T-helper 1 cell treated with Interleukin-12 subunit alpha and Interleukin-12 subunit beta and Interleukin-4 antibody, amounts not matched to agents 30 ng/mL and 1 ng/mL, for 36 hours (primary cell): ENCODE measurements around the gene SNRNP35. TPM values are rescaled to one million over a fixed set of nuclear protein-coding genes. Genes with fewer than 3 reads are reported as not detected.
"Not testable (repeated sequence)": the region's sequence is repeated elsewhere in the genome, so short reads cannot be mapped to it uniquely, and the experiment has no call there.

Experiments
- intact Hi-C: fragments of 100-400 bp; cut with micrococcal nuclease; formaldehyde crosslinking; loops from one replicate; pipeline ENCODE4 v1.15.1; 2024
- total RNA-seq: library from RNA; stranded (reverse); gene quantifications from 2 replicates; pipeline ENCODE4 v1.2.3, GENCODE V29; 2022

SNRNP35 gene
- total RNA-seq, 1 donor from 2014 or later: 31.8 TPM

GRCh38 chr12:123446333-123446713 is 11.6 kb upstream of the SNRNP35 start:
- intact Hi-C loops: no loop called here

- intact Hi-C loops: no loop called here
These were observed 8.6 kb upstream of the SNRNP35 start for GRCh38 chr12:123449249-123449733.

- intact Hi-C loops: loop anchor here (10.0 kb wide), 2 partner anchors 555 to 1475 kb away; partner anchors contain the start of gene VPS37B
These were observed 8.1 kb upstream of the SNRNP35 start for GRCh38 chr12:123449856-123450255.

- intact Hi-C loops: loop anchor here (10.0 kb wide), 2 partner anchors 556 to 1474 kb away; partner anchors contain the start of gene VPS37B
These were observed 7.3 kb upstream of the SNRNP35 start for GRCh38 chr12:123450636-123451035.

GRCh38 chr12:123452276-123452550 is 5.7 kb upstream of the SNRNP35 start:
- intact Hi-C loops: loop anchor here (10.0 kb wide), 2 partner anchors 557 to 1473 kb away; partner anchors contain the start of gene VPS37B

- intact Hi-C loops: loop anchor here (10.0 kb wide), 2 partner anchors 558 to 1472 kb away; partner anchors contain the start of gene VPS37B
These were observed 4.8 kb upstream of the SNRNP35 start for GRCh38 chr12:123453165-123453564.

GRCh38 chr12:123463174-123463573 is 5.2 kb downstream of the SNRNP35 start:
- intact Hi-C loops: not testable (repeated sequence)

- intact Hi-C loops: no loop called here
These were observed 7.1 kb downstream of the SNRNP35 start for GRCh38 chr12:123465084-123465483.

- intact Hi-C loops: no loop called here
These were observed 10.8 kb downstream of the SNRNP35 start for GRCh38 chr12:123468786-123469185.

- intact Hi-C loops: no loop called here
These were observed 12.0 kb downstream of the SNRNP35 start for GRCh38 chr12:123469978-123470377.

GRCh38 chr12:123471374-123472068 is 13.6 kb downstream of the SNRNP35 start:
- intact Hi-C loops: no loop called here

- intact Hi-C loops: no loop called here
These were observed 14.5 kb downstream of the SNRNP35 start for GRCh38 chr12:123472438-123472849.

- intact Hi-C loops: no loop called here
These were observed 16.7 kb downstream of the SNRNP35 start for GRCh38 chr12:123474485-123475245.

GRCh38 chr12:123475246-123475703 is 17.3 kb downstream of the SNRNP35 start:
- intact Hi-C loops: no loop called here

- intact Hi-C loops: no loop called here
These were observed 20.1 kb downstream of the SNRNP35 start for GRCh38 chr12:123478069-123478468.

GRCh38 chr12:123478762-123479161 is 20.8 kb downstream of the SNRNP35 start:
- intact Hi-C loops: no loop called here

GRCh38 chr12:123479442-123480180 is 21.7 kb downstream of the SNRNP35 start:
- intact Hi-C loops: no loop called here

GRCh38 chr12:123481251-123481650 is 23.3 kb downstream of the SNRNP35 start:
- intact Hi-C loops: not testable (repeated sequence)

- intact Hi-C loops: no loop called here
These were observed 24.9 kb downstream of the SNRNP35 start for GRCh38 chr12:123482876-123483275.

GRCh38 chr12:123483602-123484248 is 25.8 kb downstream of the SNRNP35 start:
- intact Hi-C loops: no loop called here

GRCh38 chr12:123485756-123486155 is 27.8 kb downstream of the SNRNP35 start:
- intact Hi-C loops: no loop called here
